Ramos (cell line): ENCODE results near the gene FYCO1.

ENCODE experiments used
- in situ Hi-C: fragments of 300-500 bp; cut with MboI; formaldehyde crosslinking; loops from one replicate; pipeline ENCODE4 v1.14.3; 2022; ENCODE audit warnings: low sequenced_read_pairs; ENCODE audit not compliant: unreplicated experiment

Gene FYCO1

DNA sequence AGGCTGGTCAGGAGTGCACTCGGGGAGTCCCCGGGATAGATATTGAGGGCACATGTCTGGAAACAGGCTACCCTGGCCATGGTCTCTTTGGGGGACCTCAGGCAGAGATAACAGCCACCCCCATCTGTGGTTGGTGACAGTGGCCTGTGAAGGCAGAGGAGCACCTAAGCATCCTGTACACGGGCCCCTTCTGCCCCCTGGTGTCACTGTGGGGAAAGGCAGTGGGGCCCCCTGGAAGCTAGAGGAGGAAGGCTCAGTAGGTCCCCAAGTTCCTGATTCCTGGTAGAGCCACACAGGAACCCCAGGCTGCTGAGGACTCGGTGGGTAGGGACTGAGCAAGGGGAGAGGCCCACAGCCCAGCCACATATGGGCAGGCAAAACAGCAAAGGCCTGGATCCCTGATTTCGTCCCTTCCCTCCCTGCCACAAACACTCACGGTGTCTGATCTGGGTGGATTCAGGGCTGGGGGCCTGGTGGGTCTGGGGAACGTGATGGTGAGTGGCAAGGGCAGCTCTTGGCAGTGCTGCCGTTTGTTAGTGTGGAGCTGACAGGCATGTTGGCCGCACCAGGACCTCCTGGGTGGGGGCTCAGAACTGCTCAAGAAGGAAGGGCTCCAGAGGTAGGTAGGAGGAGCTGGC is 66.5 kb downstream of the FYCO1 start:
- in situ Hi-C loops, result loop anchor here (5.0 to 25.0 kb wide), 2 partner anchors 177 to 892 kb away; partner anchors contain the start of gene CLEC3B

DNA sequence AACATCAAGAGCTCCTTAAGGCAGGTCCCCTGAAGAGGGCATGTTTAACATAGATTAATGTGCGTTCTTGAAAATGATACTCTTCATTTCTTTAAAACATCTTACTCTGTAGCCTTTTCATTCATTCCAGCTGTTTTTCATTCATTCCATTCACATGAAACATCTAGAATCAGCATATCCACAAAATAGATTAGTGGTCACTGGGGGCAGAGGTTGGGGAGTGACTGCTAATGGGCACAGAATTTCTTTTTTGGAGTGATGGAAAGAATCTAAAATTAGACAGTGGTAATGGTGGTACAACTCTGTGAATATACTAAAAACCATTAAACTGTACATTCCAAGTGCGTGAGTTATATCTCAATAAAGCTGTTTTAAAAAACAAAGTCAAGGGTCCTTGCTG is 67.7 kb downstream of the FYCO1 start:
- in situ Hi-C loops, result loop anchor here (5.0 to 25.0 kb wide), 2 partner anchors 176 to 891 kb away; partner anchors contain the start of gene CLEC3B

DNA sequence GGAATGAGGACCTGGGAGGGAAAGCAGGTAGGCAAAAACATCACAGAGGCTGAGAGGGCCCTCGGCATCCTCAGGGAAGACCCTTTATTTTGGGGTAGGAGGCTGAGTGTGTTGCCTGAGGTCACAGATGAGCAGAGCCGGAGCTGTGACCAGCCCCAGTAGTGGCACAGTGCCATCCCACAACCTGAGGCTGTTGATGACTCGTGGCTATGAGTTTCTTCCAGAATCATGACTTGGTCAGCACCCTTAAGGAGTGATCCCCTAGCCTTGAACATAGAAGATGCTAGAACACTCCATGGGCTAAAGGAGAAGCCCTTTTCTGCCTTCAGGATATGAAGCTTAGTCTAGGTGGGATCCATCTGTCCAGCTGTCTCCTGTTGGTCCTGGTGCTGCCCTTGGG is 71.9 kb downstream of the FYCO1 start:
- in situ Hi-C loops, result no loop called here

DNA sequence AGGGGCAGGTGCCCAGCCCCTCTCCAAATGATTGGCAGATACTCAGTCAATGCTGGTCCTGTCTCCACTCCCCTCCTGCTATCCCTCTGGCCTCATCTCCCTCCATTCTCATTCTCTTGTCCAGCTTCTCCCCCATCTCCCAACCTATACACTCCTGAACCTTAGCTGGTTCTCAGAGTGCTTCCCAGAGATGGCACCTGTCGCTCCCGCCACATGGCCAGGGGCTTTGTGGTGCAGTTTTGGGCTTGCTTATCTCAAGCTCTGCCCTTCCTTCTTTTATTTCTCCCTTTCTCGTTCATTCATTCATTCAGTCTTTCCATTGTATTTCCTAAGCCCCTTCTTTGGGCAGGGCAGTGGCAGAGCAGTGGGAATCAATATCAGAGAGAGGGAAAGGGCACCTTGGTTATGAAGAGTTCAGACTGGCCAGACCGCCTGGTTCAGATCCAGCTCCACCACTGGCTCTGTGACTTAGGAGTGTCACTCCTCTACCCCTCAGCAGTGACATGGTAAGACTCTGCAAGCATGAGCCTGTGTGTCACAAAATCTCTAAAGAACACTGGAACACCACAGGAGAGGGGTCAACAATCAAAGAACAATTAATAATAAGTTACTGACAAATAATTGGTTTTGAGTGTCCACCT is 72.6 kb downstream of the FYCO1 start:
- in situ Hi-C loops, result no loop called here

DNA sequence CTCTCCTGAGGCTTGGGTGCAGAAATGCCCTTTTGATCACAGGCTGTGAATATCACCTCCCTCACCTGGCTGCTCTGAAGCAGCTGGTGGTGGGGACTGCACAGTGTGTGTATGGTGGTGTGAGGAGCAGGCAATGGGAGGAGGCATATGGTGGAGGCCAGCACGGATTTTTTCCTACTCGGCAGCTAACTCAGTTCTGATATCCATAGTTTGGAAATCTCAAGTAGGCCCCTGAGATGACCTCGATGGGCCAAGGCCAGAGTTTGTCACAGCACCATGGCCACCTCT is 73.6 kb downstream of the FYCO1 start:
- in situ Hi-C loops, result no loop called here

DNA sequence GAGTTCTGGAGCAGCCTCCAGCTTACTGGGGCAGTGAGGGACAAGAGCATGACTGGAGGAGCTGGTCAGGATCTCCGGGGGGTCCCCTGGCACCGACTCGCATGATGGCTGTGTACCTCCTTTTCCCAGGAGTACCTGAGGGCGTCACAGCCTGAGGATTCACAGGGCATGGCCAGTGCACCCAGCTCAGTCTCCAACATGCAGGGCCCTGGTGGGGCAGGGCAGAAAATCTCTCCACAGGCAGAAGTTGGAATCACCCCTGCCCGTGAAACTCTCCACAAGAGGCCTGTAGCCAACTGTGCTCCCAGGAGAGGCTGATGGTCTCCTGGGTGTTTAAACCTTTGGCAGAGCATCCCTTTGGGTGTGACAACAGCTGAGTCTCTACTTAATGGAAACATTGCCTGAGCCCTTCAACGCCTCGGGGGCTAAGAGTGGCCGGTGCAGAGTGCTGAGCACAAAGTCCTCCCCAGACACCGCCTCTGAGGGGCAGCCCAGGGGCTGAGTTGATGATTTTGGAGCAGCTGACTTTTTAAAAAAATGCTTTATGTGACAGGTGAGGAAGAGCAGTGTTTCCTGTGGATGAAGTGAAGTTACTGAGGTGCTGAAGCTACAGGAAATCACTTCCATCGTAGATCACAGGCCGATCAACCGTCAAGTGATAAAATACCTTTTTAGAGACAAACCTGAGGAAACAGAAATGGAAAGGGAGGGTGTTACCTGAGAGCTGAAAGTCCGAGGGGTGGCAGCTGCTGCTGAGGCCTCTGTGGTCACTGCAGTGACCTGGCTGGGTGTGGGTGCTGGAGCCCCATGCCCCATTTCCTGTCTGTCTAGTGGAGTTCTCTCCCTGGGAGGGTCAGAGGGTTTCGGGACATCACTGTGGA is 74.2 kb downstream of the FYCO1 start:
- in situ Hi-C loops, result no loop called here

DNA sequence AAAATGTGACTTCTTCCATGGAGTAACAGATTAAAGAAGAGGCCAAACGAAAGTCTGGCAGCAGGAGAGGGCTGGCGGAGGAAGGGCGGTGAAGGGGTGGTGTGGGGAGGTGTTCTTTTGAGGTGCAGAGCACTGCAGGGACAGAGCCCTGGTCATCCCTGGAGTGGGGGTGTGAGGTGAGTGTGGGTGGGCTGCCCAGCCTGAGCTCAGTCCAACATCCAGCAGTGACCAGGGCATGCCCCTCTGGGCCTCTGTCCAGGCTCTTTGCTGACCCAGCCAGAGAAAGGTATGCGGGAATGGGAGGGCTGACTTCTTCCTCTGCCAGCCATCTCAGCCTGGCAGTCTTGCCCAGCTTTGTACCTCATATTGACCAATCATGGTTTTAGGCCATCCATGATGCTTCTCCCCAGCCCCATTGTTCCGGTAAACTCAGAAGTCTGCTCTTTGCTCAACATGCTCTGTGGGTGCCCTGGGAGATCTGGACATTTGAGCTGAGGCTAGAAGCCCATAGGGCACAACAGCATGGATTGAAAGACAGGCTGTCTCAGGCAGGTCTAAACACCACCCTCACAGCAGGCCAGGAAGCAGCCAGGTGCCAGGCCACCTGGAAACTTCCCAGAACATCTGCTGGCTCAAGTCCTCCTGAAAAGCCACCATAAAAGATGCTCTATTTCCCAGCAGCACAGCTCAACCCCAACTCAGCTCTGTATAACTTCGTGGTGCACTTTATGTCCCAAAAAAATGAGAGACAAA is 78.3 kb downstream of the FYCO1 start:
- in situ Hi-C loops, result no loop called here

DNA sequence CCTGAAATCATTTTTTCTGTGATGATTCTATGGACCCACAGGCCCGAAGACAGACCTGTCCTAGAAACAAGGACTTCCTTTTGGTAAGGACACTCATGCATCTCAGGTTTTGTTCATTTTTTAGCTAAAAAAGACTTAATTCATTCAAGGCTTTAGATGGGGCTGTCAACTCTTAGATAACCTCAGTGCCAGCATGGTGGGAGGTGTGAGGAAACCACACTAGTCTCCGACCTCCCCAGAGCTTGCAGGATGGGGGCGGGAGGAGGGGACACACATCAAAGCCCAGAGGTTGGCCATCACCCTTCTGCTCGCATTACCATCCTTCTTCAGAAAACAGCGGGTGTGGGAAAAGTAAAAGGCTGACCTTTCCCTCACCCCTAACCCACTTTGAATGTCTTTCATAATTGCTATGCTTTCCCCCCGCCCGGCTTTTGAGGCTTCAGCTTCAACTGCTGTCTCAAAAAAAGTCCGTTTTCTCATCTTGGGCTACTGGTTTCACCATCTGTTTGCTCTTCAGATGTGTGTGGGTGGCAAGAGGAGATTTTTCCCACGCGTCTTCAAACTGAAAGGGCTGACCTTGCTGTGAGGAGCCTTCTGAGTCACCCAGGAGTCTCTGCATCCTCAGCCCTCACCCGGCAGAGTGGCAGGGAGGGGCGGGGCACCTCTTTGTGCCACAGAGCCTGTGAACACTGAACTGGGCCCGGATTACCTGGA is 79.9 kb downstream of the FYCO1 start:
- in situ Hi-C loops, result no loop called here

DNA sequence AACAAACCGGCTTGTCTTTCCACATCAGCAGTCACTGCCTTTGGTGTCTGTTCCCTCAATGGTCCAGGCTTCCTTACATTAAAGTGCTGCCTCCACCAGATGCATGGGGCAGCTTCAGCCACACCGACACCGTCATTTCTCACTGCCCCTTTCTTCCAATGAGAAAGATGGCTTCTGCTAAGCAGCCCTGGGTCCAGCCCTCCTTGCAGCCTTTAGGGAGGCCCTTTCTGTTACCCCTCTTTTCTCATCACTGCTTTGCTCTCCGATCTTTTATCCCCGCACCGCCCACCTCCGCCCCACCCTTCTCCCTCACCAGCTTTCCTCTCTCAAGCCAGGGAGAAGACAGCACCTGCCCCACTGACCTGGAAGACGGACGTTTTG is 80.6 kb downstream of the FYCO1 start:
- in situ Hi-C loops, result no loop called here

DNA sequence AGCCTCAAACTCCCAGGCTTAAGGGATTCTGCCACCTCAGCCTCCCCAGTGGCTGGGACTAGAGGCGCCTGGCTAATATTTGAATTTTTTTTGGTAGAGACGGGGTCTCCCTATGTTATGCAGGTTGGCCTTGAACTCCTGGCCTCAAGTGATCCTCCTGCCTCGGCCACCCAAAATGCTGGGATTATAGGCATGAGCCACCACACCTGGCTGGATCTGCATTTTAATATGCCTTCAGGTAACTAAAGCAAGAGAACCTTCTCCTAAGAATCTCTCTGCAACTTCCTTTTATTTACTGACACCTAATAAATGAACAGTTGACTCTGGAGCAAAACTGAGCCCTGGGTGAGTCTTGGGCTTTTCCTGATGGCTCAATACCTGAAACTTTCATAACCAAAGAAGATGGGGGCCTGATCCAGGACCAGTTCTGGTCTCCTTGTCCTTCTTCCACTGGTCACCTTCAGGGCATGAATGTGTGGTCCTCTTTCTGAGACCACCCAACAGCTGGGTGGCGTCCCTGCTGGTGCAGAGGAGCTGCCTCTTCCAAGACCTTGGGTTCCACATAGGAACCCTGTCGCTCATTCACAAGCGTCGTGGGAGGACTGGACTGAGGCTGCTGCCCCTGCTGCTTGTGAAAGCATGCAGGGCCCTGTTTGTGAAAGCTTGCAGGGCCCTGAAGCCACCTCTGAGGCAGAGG is 81.1 kb downstream of the FYCO1 start:
- in situ Hi-C loops, result no loop called here

DNA sequence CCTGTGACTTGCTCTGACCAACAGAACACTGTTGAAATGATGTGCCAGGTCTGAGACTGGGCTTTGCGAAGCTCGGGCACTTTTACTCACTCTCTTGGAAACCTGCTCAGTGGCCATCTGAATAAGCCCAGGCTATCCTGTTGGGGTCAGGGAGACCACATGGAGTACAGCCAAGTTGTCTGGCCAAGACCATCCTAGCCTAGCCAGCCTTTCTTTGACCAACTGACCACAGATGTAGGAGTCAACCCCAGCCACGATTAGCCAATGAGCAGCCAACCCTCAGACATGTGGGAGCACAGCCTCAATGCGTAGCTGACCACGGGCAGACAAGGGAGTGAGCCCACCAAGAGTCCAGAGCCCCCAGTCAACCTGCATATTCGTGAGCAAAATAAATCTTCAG is 83.2 kb downstream of the FYCO1 start:
- in situ Hi-C loops, result no loop called here

DNA sequence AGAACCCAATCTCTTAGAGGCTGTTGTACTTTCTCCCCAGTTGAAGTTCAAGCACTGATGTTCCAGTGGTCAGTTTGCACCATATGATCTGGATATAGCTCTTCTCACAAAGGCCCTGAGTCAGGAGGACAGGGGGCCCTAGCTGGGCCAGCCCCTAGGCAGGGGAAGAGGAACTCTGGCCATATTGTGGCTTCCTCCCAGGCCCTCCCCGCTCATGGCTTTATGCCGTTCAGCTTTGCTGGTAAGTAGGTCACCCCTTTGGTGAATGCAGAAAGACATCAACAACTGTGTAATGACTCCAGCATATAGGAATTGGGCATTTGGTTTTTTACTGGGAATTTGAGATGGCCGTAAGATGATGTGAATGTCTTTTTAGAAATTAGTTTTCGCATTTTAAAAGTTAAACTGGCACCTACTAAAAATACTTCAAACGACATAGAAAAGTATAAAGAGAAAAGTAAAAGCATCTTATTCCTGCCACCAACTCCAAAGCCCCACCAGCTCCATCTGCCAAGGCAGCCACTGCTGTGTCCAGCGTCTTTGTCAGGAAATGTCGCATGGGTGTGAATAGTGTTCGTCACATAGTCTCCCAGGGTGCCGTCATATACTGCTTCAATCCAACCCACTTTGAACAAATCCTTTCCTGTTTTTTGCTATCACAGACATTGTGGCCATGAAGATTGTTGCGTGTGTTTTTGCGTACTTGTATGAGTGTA is 84.0 kb downstream of the FYCO1 start:
- in situ Hi-C loops, result no loop called here

DNA sequence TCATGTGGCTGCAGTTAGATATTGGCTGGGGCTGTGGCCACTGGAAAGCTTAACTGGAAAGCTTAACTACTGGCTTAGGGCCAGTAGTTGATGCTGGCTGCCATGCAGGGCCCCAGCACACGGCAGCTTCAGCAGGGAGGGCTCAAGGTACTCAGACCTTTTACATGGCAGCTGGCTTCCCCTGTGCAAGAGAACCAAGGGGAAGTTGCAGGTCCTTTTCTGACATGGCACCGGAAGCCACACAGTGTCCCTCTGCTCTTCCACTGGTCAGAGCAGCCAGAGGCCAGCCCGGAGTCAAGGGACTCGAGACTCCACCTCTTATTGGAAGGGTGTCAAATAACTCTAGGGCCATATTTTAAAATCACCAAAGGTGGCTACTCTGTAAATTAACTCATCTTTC is 84.7 kb downstream of the FYCO1 start:
- in situ Hi-C loops, result no loop called here

DNA sequence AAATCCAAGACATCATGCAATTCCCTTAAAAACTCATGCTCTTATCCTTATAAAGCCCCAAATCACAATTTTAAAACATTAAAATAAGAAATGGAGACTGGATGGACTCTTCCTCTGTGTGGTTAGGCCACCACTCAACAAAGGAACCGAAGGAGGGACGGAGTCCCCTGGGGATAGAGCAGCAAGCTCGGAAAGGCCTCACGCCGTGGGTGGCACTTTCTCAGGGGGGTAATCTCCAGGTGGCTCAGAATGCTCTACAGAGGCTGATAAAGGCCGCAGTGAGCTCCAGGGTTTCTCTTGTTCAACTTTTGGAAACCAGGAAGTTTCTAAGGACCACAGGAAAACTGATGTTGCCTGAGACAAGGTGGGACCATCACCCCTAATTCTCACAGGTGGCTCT is 86.1 kb downstream of the FYCO1 start:
- in situ Hi-C loops, result no loop called here

DNA sequence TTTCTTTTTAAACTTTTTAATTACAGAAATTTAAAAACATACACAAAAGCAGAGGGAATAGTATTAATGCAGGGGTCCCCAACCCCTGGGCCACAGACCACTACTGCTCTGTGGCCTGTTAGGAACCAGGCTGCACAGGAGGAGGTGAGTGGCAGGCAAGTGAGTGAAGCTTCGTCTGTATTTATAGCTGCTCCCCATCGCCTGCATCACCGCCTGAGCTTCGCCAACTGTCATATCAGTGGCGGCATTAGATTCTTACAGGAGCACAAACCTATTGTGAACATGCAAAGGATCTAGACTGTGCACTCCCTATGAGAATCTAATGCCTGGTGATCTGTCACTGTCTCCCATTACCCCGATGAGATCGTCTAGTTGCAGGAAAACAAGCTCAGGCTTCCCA is 86.9 kb downstream of the FYCO1 start:
- in situ Hi-C loops, result no loop called here

DNA sequence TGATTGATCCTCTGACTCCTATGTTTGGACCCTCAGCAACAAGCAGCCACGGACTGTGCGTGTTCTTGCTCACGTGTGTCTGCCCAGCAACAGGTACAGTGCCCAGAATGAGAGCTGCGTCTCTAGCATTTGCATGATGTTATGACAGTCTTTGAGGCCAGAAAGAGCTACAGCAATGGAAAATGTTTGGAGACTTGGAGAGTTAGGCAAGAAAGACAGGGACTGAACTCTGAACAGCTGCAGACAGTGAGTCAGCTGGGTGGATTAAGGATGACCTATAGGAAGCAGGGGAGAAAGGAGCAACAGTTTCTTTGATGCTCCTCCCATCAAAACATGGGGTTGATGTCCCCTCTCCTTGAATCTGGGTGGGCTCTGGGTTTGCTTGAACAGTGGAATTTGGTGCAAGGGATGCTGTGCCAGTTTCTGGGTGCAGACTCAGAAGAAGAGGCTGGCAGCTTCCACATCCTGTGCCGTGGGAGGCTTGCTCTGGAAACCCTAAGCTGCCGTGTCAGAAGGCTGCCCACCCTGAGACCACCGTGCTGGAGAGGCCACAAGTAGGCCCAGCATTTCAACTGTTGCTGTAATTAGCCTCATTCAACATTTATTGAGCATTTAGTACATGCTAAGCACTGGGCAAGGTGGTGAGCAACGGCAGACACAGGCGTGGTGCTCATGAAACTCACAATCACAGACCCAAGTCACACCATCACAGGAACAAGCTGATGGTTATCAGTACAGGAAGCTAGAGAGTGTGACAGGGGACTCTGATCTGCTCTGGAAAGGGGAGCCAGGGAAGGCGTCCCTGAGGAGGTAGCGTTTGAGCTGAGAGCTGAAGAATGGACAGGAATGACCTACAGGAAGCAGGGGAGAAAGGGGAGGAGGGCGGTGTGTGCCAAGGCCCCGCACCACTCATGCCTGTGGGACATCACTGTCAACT is 87.6 kb downstream of the FYCO1 start:
- in situ Hi-C loops, result no loop called here

DNA sequence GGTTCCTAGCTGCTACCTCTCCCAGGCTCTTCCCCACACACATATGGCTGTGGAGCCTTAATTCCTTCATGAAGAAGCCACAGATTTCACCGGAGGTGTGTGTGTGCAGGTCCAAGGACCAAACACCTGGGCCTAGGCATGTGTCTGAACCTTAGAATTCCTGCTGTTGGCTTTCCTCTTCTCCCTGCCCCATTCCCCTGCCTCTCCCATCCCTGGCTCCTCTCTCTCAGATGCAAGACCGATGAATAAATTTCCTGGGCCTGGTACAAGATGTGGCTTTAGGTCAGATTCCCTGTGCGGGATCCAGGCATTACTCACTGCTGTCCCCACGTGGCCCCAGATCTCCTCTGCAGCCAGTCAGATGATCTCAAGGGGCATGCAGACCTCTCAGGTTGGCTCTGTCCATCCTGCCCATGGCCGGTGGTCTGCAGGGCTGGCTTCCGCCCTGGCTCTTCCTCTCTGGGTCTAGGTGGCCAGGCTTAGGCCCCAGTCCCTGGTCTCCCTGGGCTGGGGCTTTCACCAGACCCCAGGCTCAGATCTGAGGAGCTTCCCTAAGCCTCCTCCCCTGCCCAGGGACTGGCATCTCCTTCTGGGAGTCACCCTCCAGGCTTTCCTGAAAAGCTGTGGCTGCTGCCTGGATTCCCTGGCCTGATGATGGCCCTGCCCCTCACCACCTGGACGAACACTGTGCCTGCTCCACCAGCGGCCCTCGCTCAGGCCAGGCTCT is 88.8 kb downstream of the FYCO1 start:
- in situ Hi-C loops, result no loop called here
